HEK293 (cell line): ENCODE data around the gene UBL5.
A peak's percentile ranks its signal among the peaks of the same experiment; 100 is the strongest.

Experiments
- BCL11A ChIP-seq: fragments of 450-650 bp; formaldehyde crosslinking; IDR thresholded peaks from 2 replicates; pipeline ENCODE4 v1.5.1; 2016; ENCODE audit warnings: low read depth, missing biosample characterization, missing genetic modification characterization
- CTCF ChIP-seq: fragments of 450-650 bp; formaldehyde crosslinking; IDR thresholded peaks from 2 replicates; pipeline ENCODE4 v1.5.1; 2016; ENCODE audit warnings: missing biosample characterization, missing genetic modification characterization
- EGR2 ChIP-seq: fragments of 450-650 bp; formaldehyde crosslinking; IDR thresholded peaks from 2 replicates; pipeline ENCODE4 v1.5.1; 2016; ENCODE audit warnings: low read depth, missing biosample characterization, missing genetic modification characterization
- GLI2 ChIP-seq: fragments of 450-650 bp; formaldehyde crosslinking; IDR thresholded peaks from 2 replicates; pipeline ENCODE4; 2017; ENCODE audit warnings: missing biosample characterization, missing genetic modification characterization, low read depth, borderline replicate concordance
- KLF16 ChIP-seq: fragments of 450-650 bp; formaldehyde crosslinking; IDR thresholded peaks from 2 replicates; pipeline ENCODE4 v1.5.1; 2017; ENCODE audit warnings: missing biosample characterization, missing genetic modification characterization
- KLF9 ChIP-seq: fragments of 450-650 bp; formaldehyde crosslinking; IDR thresholded peaks from 2 replicates; pipeline ENCODE4 v1.5.1; 2016; ENCODE audit warnings: missing biosample characterization, missing genetic modification characterization, low read depth
- SCRT2 ChIP-seq: fragments of 450-650 bp; formaldehyde crosslinking; IDR thresholded peaks from 2 replicates; pipeline ENCODE4 v1.5.1; 2016; ENCODE audit warnings: missing biosample characterization, missing genetic modification characterization
- YY2 ChIP-seq: fragments of 450-650 bp; formaldehyde crosslinking; IDR thresholded peaks from 2 replicates; pipeline ENCODE4 v1.5.1; 2016; ENCODE audit warnings: missing biosample characterization, missing genetic modification characterization
- ZBTB11 ChIP-seq: fragments of 450-650 bp; formaldehyde crosslinking; conservative IDR thresholded peaks from 2 replicates; pipeline ENCODE4 v1.5.1; 2016; ENCODE audit warnings: low read depth, missing biosample characterization, missing genetic modification characterization
- ZBTB48 ChIP-seq: fragments of 450-650 bp; formaldehyde crosslinking; IDR thresholded peaks from 2 replicates; pipeline ENCODE4 v1.5.1; 2016; ENCODE audit warnings: missing biosample characterization, missing genetic modification characterization
- ZBTB8A ChIP-seq: fragments of 450-650 bp; formaldehyde crosslinking; IDR thresholded peaks from 2 replicates; pipeline ENCODE4 v1.5.1; 2016; ENCODE audit warnings: missing biosample characterization, missing genetic modification characterization
- ZEB2 ChIP-seq: fragments of 450-650 bp; formaldehyde crosslinking; IDR thresholded peaks from 2 replicates; pipeline ENCODE4 v1.5.1; 2016; ENCODE audit warnings: missing biosample characterization, missing genetic modification characterization
- ZFP3 ChIP-seq: fragments of 450-650 bp; formaldehyde crosslinking; IDR thresholded peaks from 2 replicates; pipeline ENCODE4 v1.5.1; 2016; ENCODE audit warnings: low read depth, missing biosample characterization, missing genetic modification characterization
- ZNF121 ChIP-seq: fragments of 450-650 bp; formaldehyde crosslinking; IDR thresholded peaks from 2 replicates; pipeline ENCODE4 v1.5.1; 2016; ENCODE audit warnings: missing biosample characterization, missing genetic modification characterization
- ZNF26 ChIP-seq: fragments of 450-650 bp; formaldehyde crosslinking; IDR thresholded peaks from 2 replicates; pipeline ENCODE4 v1.5.1; 2016; ENCODE audit warnings: missing biosample characterization, missing genetic modification characterization
- ZNF311 ChIP-seq: fragments of 450-650 bp; formaldehyde crosslinking; IDR thresholded peaks from 2 replicates; pipeline ENCODE4 v1.5.1; 2017; ENCODE audit warnings: missing biosample characterization, missing genetic modification characterization, borderline replicate concordance
- ZNF335 ChIP-seq: fragments of 450-650 bp; formaldehyde crosslinking; conservative IDR thresholded peaks from 2 replicates; pipeline ENCODE4 v1.5.1; 2016; ENCODE audit warnings: missing biosample characterization, missing genetic modification characterization
- ZNF394 ChIP-seq: fragments of 450-650 bp; formaldehyde crosslinking; IDR thresholded peaks from 2 replicates; pipeline ENCODE4 v1.5.1; 2016; ENCODE audit warnings: missing biosample characterization, missing genetic modification characterization, mild to moderate bottlenecking, moderate library complexity, borderline replicate concordance
- ZNF48 ChIP-seq: fragments of 450-650 bp; formaldehyde crosslinking; IDR thresholded peaks from 2 replicates; pipeline ENCODE4 v1.5.1; 2016; ENCODE audit warnings: missing biosample characterization, missing genetic modification characterization
- ZNF488 ChIP-seq: fragments of 450-650 bp; formaldehyde crosslinking; IDR thresholded peaks from 2 replicates; pipeline ENCODE4 v1.5.1; 2016; ENCODE audit warnings: missing biosample characterization, missing genetic modification characterization
- ZNF747 ChIP-seq: fragments of 450-650 bp; formaldehyde crosslinking; IDR thresholded peaks from 2 replicates; pipeline ENCODE4 v1.5.1; 2016; ENCODE audit warnings: missing biosample characterization, missing genetic modification characterization
- ZNF785 ChIP-seq: fragments of 450-650 bp; formaldehyde crosslinking; IDR thresholded peaks from 2 replicates; pipeline ENCODE4 v1.5.1; 2016; ENCODE audit warnings: missing biosample characterization, missing genetic modification characterization
- ZNF830 ChIP-seq: fragments of 450-650 bp; IDR thresholded peaks from 2 replicates; pipeline ENCODE4 v1.5.0; 2018; ENCODE audit warnings: missing biosample characterization, missing genetic modification characterization, low read depth, mild to moderate bottlenecking, moderate library complexity
- ZSCAN18 ChIP-seq: fragments of 450-650 bp; formaldehyde crosslinking; IDR thresholded peaks from 2 replicates; pipeline ENCODE4 v1.5.1; 2016; ENCODE audit warnings: missing biosample characterization, missing genetic modification characterization
- ZXDB ChIP-seq: fragments of 450-650 bp; formaldehyde crosslinking; IDR thresholded peaks from 2 replicates; pipeline ENCODE4 v1.5.1; 2016; ENCODE audit warnings: missing biosample characterization, missing genetic modification characterization
- TF ChIP-seq, protein P1 (sequence below): fragments of 450-650 bp; formaldehyde crosslinking; IDR thresholded peaks from 2 replicates; pipeline ENCODE4 v1.5.1; 2016; ENCODE audit warnings: missing biosample characterization, missing genetic modification characterization
- TF ChIP-seq, protein P2 (sequence below): fragments of 450-650 bp; formaldehyde crosslinking; IDR thresholded peaks from 2 replicates; pipeline ENCODE4 v1.5.1; 2016; ENCODE audit warnings: missing biosample characterization, missing genetic modification characterization

The UBL5 gene

DNA sequence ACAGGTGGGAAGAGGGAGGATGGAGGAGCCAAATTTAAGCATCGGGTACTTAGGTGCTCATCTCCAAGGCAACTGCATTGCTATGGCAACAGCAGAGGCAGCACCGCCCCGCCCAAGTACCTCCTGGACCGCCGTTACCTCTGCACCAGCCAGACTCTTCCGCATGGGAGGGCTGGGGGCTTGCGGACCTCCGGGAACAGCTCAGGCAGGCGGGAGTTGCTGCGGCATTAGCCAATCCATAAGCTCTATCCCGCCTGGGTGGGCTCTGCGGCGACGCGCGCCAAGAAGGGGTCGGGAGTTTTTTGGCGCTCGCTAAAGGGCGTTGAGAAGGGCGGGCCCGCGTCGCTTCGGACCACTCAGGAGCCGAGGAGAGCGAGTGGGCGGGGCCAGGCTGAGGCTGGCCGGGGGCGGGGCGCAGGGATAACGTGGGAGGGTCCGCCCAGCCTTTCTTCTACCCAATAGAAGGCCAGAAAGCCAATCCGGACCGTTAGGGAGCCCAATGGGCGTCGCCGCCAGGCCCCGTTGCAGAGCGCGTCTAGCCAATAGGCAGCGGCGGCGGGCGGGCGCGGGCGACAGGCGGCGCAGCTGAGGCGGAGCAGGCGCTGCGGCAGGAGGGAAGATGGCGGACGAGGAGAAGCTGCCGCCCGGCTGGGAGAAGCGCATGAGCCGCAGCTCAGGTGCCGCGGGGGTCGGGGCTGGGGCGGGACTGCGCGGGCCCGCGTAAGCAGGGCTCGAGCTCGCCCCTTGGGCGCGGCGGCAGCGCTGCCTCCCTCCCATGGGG lies 7.2 kb downstream of the UBL5 start, which contains the start of gene PIN1 (continued):
- TF ChIP-seq, protein P1, sequence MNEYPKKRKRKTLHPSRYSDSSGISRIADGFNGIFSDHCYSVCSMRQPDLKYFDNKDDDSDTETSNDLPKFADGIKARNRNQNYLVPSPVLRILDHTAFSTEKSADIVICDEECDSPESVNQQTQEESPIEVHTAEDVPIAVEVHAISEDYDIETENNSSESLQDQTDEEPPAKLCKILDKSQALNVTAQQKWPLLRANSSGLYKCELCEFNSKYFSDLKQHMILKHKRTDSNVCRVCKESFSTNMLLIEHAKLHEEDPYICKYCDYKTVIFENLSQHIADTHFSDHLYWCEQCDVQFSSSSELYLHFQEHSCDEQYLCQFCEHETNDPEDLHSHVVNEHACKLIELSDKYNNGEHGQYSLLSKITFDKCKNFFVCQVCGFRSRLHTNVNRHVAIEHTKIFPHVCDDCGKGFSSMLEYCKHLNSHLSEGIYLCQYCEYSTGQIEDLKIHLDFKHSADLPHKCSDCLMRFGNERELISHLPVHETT = no peak
- peak; percentile 72 for TF ChIP-seq ZNF335 (tag by site-specific recombination)
- no peak for TF ChIP-seq ZNF121 (tag by site-specific recombination)
- TF ChIP-seq ZBTB8A (tag by site-specific recombination) = peak; percentile 35; the same call in 1 of the 2 replicates
- no peak for TF ChIP-seq ZNF747 (tag by site-specific recombination)
- no peak for TF ChIP-seq ZNF785 (tag by site-specific recombination)
- TF ChIP-seq CTCF (tag by site-specific recombination) = peak; percentile 92
- TF ChIP-seq ZNF26 (tag by site-specific recombination) = no peak
- no peak for TF ChIP-seq GLI2 (tag by site-specific recombination)
- no peak for TF ChIP-seq ZNF830 (tag by site-specific recombination)
- TF ChIP-seq, protein P2, sequence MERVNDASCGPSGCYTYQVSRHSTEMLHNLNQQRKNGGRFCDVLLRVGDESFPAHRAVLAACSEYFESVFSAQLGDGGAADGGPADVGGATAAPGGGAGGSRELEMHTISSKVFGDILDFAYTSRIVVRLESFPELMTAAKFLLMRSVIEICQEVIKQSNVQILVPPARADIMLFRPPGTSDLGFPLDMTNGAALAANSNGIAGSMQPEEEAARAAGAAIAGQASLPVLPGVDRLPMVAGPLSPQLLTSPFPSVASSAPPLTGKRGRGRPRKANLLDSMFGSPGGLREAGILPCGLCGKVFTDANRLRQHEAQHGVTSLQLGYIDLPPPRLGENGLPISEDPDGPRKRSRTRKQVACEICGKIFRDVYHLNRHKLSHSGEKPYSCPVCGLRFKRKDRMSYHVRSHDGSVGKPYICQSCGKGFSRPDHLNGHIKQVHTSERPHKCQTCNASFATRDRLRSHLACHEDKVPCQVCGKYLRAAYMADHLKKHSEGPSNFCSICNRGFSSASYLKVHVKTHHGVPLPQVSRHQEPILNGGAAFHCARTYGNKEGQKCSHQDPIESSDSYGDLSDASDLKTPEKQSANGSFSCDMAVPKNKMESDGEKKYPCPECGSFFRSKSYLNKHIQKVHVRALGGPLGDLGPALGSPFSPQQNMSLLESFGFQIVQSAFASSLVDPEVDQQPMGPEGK (tag by site-specific recombination) = peak; percentile 73; the same call in 1 of the 2 replicates
- TF ChIP-seq ZXDB (tag by site-specific recombination) = peak; percentile 69; the same call in 1 of the 2 replicates
- peak; percentile 89 for TF ChIP-seq EGR2 (tag by site-specific recombination)
- peak; percentile 61 for TF ChIP-seq ZEB2 (tag by site-specific recombination)
- no peak; the same call in 1 of the 2 replicates for TF ChIP-seq SCRT2 (tag by site-specific recombination)
- TF ChIP-seq KLF9 (tag by site-specific recombination) = peak; percentile 82
- TF ChIP-seq ZNF48 (tag by site-specific recombination) = no peak
- TF ChIP-seq ZNF311 = no peak
- no peak for TF ChIP-seq ZFP3 (tag by site-specific recombination)
- 0 out of 2 replicates have a peak, but pooled peaks have one; percentile 3 for TF ChIP-seq ZBTB11 (tag by site-specific recombination)
- peak; percentile 90 for TF ChIP-seq YY2 (tag by site-specific recombination)
- TF ChIP-seq ZBTB48 (tag by site-specific recombination) = no peak
- peak; percentile 42; the same call in 1 of the 2 replicates for TF ChIP-seq KLF16 (tag by site-specific recombination)
- no peak for TF ChIP-seq BCL11A (tag by site-specific recombination)
- no peak for TF ChIP-seq ZSCAN18
- no peak for TF ChIP-seq ZNF488 (tag by site-specific recombination)
- peak; percentile 97 for TF ChIP-seq ZNF394
